ENCODE results near the gene TSPAN9. TPM values are rescaled to one million over a fixed set of nuclear protein-coding genes. Genes with fewer than 3 reads are reported as not detected.

Gene TSPAN9
- total and polyA plus RNA-seq, 9 of the 15 experiments (the other 6 are each of a cell fraction or from before 2014, with no cell fraction given), result 0.23 to 2.1 (median 0.60) TPM; not detected in 2

GRCh38 chr12:3241621-3242020 lies 164.4 kb downstream of the TSPAN9 start (continued):
- no peak for TF ChIP-seq ZNF318 (IDR thresholded peaks at IDR 0.05; ENCODE audit: borderline replicate concordance in 1 of 2, low read depth in 1 of 2)
- TF ChIP-seq THRB (CRISPR knock-in tag; conservative IDR thresholded peaks at IDR 0.05), result no peak
- TF ChIP-seq, protein P1, sequence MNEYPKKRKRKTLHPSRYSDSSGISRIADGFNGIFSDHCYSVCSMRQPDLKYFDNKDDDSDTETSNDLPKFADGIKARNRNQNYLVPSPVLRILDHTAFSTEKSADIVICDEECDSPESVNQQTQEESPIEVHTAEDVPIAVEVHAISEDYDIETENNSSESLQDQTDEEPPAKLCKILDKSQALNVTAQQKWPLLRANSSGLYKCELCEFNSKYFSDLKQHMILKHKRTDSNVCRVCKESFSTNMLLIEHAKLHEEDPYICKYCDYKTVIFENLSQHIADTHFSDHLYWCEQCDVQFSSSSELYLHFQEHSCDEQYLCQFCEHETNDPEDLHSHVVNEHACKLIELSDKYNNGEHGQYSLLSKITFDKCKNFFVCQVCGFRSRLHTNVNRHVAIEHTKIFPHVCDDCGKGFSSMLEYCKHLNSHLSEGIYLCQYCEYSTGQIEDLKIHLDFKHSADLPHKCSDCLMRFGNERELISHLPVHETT (CRISPR knock-in tag; conservative IDR thresholded peaks at IDR 0.05 in 1 of 2, IDR thresholded peaks at IDR 0.05 in 1 of 2), result no peak
- TF ChIP-seq ZC3H4 (CRISPR knock-in tag; IDR thresholded peaks at IDR 0.05; ENCODE audit: borderline replicate concordance), result no peak
- TF ChIP-seq ZNF232 (CRISPR knock-in tag; IDR thresholded peaks at IDR 0.05), result no peak
- TF ChIP-seq NEUROD1 (IDR thresholded peaks at IDR 0.05; ENCODE audit: borderline replicate concordance, low read depth, low read length, partially characterized antibody), result no peak
- no peak for TF ChIP-seq DPF2 (IDR thresholded peaks at IDR 0.05)
- no peak for TF ChIP-seq SNRNP70 (optimal IDR thresholded peaks at IDR 0.05; ENCODE audit: low read depth, low read length)
- TF ChIP-seq E2F4 (CRISPR knock-in tag; IDR thresholded peaks at IDR 0.05; ENCODE audit: low read depth), result no peak

All from K562 (cell line).